22Rv1 (cell line): ENCODE measurements around the gene EVI5L.
"Not testable (repeated sequence)": the region's sequence is repeated elsewhere in the genome, so short reads cannot be mapped to it uniquely, and the experiment has no call there.

Source experiments
- H3K27ac ChIP-seq: fragments of 450-650 bp; 2 replicates; pipeline ENCODE4 v1.5.1; 2017
- ZFX ChIP-seq: fragments of 450-650 bp; IDR thresholded peaks from 2 replicates; pipeline ENCODE4 v1.6.1; 2017; ENCODE audit warnings: antibody characterized with exemption, borderline replicate concordance
- TF ChIP-seq, protein P1 (sequence below): fragments of 450-650 bp; IDR thresholded peaks from 2 replicates; pipeline ENCODE4 v1.5.1; 2017; ENCODE audit warnings: mild to moderate bottlenecking

EVI5L gene

DNA sequence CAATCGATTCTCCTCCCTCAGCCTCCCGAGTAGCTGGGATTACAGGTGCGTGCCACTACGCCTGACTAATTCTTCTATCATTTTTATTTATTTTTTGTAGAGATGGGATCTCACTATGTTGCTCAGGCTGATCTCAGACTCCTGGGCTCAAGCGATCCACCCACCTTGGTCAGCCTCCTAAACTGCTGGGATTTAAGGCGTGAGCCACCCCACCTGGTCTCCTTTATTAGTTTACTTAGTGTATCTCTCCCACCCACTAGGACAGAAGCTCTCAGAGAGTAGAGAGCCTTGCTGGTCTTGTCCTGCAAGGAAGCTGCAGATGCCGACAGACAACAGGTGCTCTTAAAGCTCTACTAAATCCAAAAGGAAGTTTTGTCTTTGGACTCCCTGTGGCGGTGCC is 55.8 kb downstream of the EVI5L start:
- H3K27ac ChIP-seq = no peak overlapping the region
- no peak for TF ChIP-seq ZFX
- TF ChIP-seq, protein P1, sequence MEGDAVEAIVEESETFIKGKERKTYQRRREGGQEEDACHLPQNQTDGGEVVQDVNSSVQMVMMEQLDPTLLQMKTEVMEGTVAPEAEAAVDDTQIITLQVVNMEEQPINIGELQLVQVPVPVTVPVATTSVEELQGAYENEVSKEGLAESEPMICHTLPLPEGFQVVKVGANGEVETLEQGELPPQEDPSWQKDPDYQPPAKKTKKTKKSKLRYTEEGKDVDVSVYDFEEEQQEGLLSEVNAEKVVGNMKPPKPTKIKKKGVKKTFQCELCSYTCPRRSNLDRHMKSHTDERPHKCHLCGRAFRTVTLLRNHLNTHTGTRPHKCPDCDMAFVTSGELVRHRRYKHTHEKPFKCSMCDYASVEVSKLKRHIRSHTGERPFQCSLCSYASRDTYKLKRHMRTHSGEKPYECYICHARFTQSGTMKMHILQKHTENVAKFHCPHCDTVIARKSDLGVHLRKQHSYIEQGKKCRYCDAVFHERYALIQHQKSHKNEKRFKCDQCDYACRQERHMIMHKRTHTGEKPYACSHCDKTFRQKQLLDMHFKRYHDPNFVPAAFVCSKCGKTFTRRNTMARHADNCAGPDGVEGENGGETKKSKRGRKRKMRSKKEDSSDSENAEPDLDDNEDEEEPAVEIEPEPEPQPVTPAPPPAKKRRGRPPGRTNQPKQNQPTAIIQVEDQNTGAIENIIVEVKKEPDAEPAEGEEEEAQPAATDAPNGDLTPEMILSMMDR = no peak

GRCh38 chr19:7887408-7888144 is 57.6 kb downstream of the EVI5L start:
- H3K27ac ChIP-seq = no peak overlapping the region
- TF ChIP-seq ZFX = no peak
- TF ChIP-seq, protein P1 = no peak

DNA sequence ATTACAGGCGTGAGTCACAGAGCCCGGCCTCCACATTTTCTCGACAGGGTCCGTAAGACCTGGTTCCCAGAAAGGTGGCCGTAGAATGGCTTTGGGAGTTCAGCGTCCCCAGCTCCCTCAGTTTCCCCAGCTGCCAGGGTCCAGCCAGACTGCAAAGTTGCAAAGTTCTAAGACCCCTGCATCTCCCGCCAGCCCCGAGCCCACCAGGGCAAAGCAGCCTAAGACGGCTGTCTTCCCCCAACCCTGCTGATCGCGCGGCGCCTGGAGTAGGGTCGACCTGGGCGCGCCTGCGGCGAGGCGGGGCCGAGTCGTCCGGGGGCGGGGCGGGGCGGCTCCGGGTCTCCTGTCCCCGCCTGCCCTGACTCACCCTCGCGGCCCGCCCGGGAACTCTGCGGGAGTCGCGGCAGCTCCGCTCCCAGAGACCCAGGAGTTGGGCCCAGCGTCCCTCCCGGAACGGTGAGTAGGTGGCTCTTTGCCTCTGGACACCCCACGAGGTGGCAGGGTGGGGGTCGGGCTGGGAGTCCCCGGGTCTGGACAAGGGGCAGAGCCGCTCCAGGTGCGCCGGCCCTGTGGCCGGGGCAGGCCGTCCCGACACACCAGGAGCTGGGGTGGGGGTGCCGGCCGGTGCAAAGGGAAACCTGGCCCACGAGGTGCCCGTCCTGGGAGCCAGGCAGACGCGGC is 58.3 kb downstream of the EVI5L start, which contains the start of gene LRRC8E:
LRRC8E (plus strand) TSS at position 366 of the 681 bp plus-strand sequence. CDS start 7,094 bp downstream, outside the sequence.
- TF ChIP-seq, protein P1 = no peak
- TF ChIP-seq ZFX = no peak
- H3K27ac ChIP-seq = peak within 1 kb of the TSS; percentile 36; the same call in 1 of the 2 replicates

GRCh38 chr19:7888826-7889217 is 58.8 kb downstream of the EVI5L start:
- no peak for TF ChIP-seq ZFX
- TF ChIP-seq, protein P1 = no peak
- peak overlapping the region; percentile 36; the same call in 1 of the 2 replicates for H3K27ac ChIP-seq

DNA sequence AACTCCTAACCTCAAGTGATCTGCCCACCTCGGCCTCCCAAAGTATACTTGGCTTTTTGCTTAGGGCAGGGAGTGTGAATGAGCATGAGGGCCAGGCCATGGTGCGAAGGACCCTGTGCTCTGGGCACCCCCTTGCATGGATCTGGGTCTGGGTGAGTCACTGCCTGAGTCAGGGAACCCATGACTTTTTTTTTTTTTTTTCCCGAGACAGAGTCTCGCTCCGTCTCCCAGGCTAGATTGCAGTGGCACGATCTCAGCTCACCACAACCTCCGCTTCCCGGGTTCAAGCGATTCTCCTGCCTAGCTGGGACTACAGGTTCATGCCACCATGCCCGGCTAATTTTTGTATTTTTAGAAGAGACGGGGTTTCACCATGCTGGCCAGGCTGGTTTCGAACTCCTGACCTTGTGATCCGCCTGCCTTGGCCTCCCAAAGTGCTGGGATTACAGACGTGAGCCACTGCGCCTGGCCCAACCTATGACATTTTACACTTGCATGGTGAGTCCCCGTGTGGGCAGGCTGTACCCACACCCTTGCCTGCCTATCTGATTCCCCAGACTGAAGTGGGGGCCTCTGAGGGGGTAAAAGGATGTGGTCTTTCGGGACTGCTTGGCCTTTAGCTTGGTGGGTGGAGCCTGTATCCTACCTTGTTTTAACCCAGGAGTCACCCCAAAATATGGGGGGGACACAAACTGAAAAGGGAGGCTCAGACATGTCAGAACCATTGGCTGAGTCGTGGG is 63.5 kb downstream of the EVI5L start:
- not testable (repeated sequence) for H3K27ac ChIP-seq

- TF ChIP-seq ZFX = no peak
- TF ChIP-seq, protein P1 = no peak
Observed at GRCh38 chr19:7894612-7895309, 64.7 kb downstream of the EVI5L start.

DNA sequence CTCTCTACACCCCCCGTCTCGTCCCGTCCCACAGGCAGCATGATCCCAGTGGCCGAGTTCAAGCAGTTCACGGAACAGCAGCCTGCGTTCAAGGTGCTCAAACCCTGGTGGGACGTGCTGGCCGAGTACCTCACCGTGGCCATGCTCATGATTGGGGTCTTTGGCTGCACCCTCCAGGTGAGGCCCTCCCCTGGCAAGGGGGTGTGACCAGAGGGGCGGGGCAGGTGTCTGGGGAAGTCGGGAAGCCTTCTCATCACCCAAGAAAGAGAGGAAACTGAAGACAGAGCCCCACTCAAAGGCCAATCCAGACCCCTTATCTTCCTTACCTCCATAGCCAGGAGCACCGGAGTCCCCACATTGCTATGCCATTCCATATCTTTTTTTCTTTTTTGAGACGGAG is 65.5 kb downstream of the EVI5L start:
- TF ChIP-seq ZFX = no peak
- TF ChIP-seq, protein P1 = no peak
- H3K27ac ChIP-seq = no peak overlapping the region

More at GRCh38 chr19:7894612-7895309, 64.7 kb downstream of the EVI5L start:
- 0 out of 2 replicates have a peak overlapping the region, but pooled peaks have one; percentile 8 for H3K27ac ChIP-seq
